Tibial nerve (tissue), 4 donors: ENCODE measurements around the gene PHLPP2.

ENCODE experiments used
- CTCF ChIP-seq, 5 experiments: fragments of 200-600 bp in 3 of 5; fragments of 450-650 bp in 2 of 5; sonication (generic) in 3 of 5; IDR thresholded peaks; one replicate each; pipeline ENCODE4 v1.5.1; 2016 to 2019; ENCODE audit warnings: antibody characterized with exemption in 5 of 5, mild to moderate bottlenecking in 3 of 5, moderate library complexity in 2 of 5
- EP300 ChIP-seq, 2 donors: sonication (generic); formaldehyde crosslinking; IDR thresholded peaks; one replicate each; pipeline ENCODE4 v1.6.1; 2017; ENCODE audit warnings: antibody characterized with exemption in 2 of 2, mild to moderate bottlenecking in 1 of 2
- POLR2A ChIP-seq, 2 donors: fragments of 450-650 bp; IDR thresholded peaks; one replicate each; pipeline ENCODE4 v1.6.1; 2017; ENCODE audit warnings: antibody characterized with exemption in 2 of 2, mild to moderate bottlenecking in 2 of 2, moderate library complexity in 2 of 2

GRCh38 chr16:71707199-71707598 lies 17.3 kb downstream of the PHLPP2 start:
- no peak for TF ChIP-seq CTCF (IDR thresholded peaks at IDR 0.05)
- no peak for TF ChIP-seq POLR2A (IDR thresholded peaks at IDR 0.05)
- TF ChIP-seq EP300 (IDR thresholded peaks at IDR 0.05): no peak
